Activated CD4-positive, alpha-beta memory T cell treated with anti-CD3 and anti-CD28 coated beads for 36 hours (primary cell): ENCODE measurements around the gene OR8B12. TPM values are rescaled to one million over a fixed set of nuclear protein-coding genes. Genes with fewer than 3 reads are reported as not detected.

Source experiments
- CTCF ChIA-PET: fragments of 350-600 bp; sonication (Branson Sonifier 250); formaldehyde crosslinking; loops from one replicate; lab custom pipeline; 2021; ENCODE audit warnings: antibody characterized with exemption, inconsistent platforms; lab: Charles Lee
- POLR2A ChIA-PET: fragments of 350-600 bp; sonication (Branson Sonifier 250); formaldehyde crosslinking; loops from one replicate; lab custom pipeline; 2021; ENCODE audit warnings: antibody characterized with exemption; lab: Charles Lee
- DNase-seq: peaks from one replicate; pipeline ENCODE4 v3.0.0-alpha.2; 2020
- H3K27ac Mint-ChIP-seq: one replicate; pipeline ENCODE4 v1.8.0; 2021; ENCODE audit warnings: mixed read lengths
- H3K27me3 Mint-ChIP-seq: one replicate; pipeline ENCODE4 v1.8.0; 2021; ENCODE audit warnings: mixed read lengths
- H3K36me3 Mint-ChIP-seq: one replicate; pipeline ENCODE4 v1.8.0; 2021; ENCODE audit warnings: mixed read lengths
- H3K4me1 Mint-ChIP-seq: one replicate; pipeline ENCODE4 v1.8.0; 2021; ENCODE audit warnings: low read depth, mixed read lengths
- H3K4me3 Mint-ChIP-seq: one replicate; pipeline ENCODE4 v1.8.0; 2021; ENCODE audit warnings: mild to moderate bottlenecking, mixed read lengths
- H3K9me3 Mint-ChIP-seq: one replicate; pipeline ENCODE4 v1.8.0; 2021; ENCODE audit warnings: mixed read lengths
- intact Hi-C: fragments of 100-400 bp; cut with micrococcal nuclease; formaldehyde crosslinking; loops from one replicate; pipeline ENCODE4 v1.15.1; 2023
- total RNA-seq, 2 experiments: library from RNA; stranded (reverse); gene quantifications; one replicate each; pipeline ENCODE4 v1.2.3, GENCODE V29; 2021

The OR8B12 gene
- total RNA-seq, 2 experiments from 2014 or later = not detected

DNA sequence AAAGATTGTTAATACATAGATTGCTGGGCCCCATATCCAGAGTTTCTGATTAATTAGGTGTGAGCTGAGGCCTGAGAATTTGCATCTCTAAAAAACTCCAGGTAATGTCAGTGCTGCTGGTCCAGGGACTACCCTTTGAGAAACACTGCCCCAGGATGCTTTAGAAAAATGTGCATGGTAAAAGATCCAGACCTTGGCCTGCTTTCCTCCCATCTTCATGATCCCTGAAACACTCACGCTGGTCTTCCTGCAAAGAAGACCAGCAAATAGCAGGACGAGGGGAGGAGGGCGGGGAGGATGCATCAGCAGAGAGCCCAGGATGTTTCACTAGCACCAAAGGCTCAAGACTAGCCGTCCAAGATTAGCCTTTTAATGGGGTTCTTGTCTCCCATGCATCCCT lies 26.2 kb upstream of the OR8B12 start, which contains the start of gene OR8A1:
Gene OR8A1 (plus strand): TSS at position 301 of the 400 bp plus-strand sequence. CDS start 123 bp downstream, outside the sequence.
- H3K36me3 Mint-ChIP-seq = no peaks in the 10 kb centered on the region
- no peak within 1 kb of the TSS for H3K4me3 Mint-ChIP-seq
- CTCF ChIA-PET = no interaction called here
- peaks cover 11% of the 10 kb centered on the region for H3K27me3 Mint-ChIP-seq
- intact Hi-C loops = no loop called here
- H3K27ac Mint-ChIP-seq = no peak within 1 kb of the TSS
- H3K4me1 Mint-ChIP-seq = no peaks in the 10 kb centered on the region
- POLR2A ChIA-PET = no interaction called here
- no peaks in the 10 kb centered on the region for H3K9me3 Mint-ChIP-seq
- DNase-seq = no peak

DNA sequence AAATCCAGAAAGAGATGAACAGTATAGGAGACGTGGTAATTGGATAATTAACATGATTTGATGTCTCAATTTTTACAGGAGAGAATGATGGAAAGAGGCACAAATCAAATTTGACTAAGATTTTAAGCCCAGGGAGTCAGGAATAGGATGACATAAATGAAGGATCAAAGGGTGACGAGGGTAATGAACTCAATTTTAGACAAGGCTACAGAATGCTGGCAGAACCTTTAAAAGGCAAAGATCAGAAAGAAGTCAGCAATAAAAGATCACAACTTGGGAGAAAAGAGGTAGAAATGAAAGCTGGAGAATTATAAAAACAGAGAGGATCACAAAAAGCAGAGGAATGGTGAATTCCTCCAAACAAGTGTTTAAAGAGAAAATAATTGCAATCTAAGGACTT lies 13.4 kb upstream of the OR8B12 start:
- H3K27me3 Mint-ChIP-seq = no peaks in the 10 kb centered on the region
- ChIA-PET POLR2A (no interaction called here), CTCF (no interaction called here)
- H3K4me1 Mint-ChIP-seq = no peaks in the 10 kb centered on the region
- H3K9me3 Mint-ChIP-seq = no peaks in the 10 kb centered on the region
- DNase-seq = no peak
- intact Hi-C loops = no loop called here
- no peaks in the 10 kb centered on the region for H3K36me3 Mint-ChIP-seq
- H3K4me3 Mint-ChIP-seq = no peak overlapping the region
- H3K27ac Mint-ChIP-seq = no peak overlapping the region

DNA sequence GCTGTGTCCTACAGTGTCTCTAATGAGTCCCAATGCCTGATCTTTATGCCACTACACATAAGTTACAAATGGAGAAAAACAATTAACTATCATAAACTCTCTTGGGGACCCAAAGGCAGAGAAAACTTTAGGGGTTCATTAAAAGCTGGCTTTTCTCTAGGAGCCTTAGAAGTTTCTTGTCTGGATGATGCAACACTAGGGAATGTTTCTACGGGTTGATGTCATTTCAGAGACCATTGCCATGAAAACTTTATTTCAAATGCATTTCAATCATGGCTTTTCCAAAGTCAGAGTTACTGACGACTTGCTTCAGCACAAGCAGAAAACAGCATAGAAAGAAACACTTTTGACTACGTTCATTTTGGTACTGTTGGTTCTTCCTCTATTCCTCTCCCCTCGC lies 8.5 kb upstream of the OR8B12 start:
- Mint-ChIP-seq H3K27ac (no peak overlapping the region), H3K9me3 (no peaks in the 10 kb centered on the region), H3K4me1 (no peaks in the 10 kb centered on the region), H3K4me3 (no peak overlapping the region), H3K27me3 (no peaks in the 10 kb centered on the region), H3K36me3 (no peaks in the 10 kb centered on the region)
- ChIA-PET CTCF (no interaction called here), POLR2A (no interaction called here)
- intact Hi-C loops = no loop called here
- DNase-seq = no peak

DNA sequence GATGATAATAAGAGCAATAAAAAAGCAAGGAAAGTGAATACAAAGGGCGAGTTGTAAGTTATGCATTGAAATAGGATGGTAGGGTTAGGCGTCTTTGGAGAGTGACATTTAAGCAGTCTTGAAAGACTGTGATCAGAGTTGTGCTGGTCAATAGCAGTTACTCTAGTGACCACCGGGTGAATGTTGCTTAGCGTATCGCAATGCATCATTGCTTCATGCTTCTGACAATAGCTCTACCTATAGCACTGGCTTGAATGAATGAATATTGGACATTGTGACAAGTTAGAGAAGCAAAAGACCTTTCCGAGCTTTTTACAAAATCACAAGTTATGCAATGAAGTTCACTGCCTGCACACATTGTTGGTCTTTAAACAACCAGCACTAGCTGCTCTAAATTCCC lies 7.7 kb upstream of the OR8B12 start:
- ChIA-PET CTCF (no interaction called here), POLR2A (no interaction called here)
- no peaks in the 10 kb centered on the region for H3K9me3 Mint-ChIP-seq
- H3K27ac Mint-ChIP-seq = no peak overlapping the region
- H3K4me3 Mint-ChIP-seq = no peak overlapping the region
- no peak for DNase-seq
- no peaks in the 10 kb centered on the region for H3K4me1 Mint-ChIP-seq
- intact Hi-C loops = no loop called here
- no peaks in the 10 kb centered on the region for H3K27me3 Mint-ChIP-seq
- no peaks in the 10 kb centered on the region for H3K36me3 Mint-ChIP-seq

DNA sequence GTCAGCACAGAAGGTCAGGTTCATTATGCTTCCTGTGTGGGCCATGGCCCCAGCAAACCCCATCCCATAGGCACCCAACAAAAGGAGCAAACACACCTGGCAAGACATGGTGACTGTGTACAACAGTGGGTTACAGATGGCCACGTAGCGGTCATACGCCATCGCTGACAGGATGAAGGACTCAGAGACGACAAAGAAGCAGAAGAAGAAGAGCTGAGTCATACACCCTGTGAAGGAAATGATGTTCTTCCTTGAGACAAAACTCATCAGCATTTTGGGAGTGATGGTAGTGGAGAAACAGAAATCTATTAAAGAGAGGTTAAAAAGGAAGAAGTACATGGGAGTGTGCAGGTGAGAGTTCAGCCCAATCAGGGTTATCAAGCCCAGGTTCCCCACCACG lies 309 bp downstream of the OR8B12 start:
- intact Hi-C loops = no loop called here
- no peak overlapping the region for H3K27ac Mint-ChIP-seq
- ChIA-PET POLR2A (no interaction called here), CTCF (no interaction called here)
- no peaks in the 10 kb centered on the region for H3K9me3 Mint-ChIP-seq
- DNase-seq = no peak
- H3K36me3 Mint-ChIP-seq = no peaks in the 10 kb centered on the region
- H3K27me3 Mint-ChIP-seq = peaks cover 5% of the 10 kb centered on the region
- H3K4me1 Mint-ChIP-seq = no peaks in the 10 kb centered on the region
- no peak overlapping the region for H3K4me3 Mint-ChIP-seq

DNA sequence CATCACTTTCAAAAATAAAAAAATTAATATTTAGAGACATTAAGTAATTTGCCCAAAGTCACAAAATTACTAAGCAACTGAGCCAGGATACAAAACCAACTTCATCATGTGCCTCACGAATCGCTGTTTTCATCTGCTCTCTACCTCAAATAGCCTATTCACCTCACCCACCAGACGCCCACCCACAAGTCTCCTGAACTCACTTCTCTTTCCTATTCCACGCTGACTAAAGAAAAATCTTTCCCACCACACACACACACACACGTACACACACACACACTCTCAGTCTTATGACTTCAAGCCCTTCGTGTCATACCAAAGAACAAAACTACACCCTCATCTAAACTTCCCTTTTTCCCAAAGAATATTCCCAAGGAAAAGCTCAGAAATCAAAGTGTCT lies 2.2 kb downstream of the OR8B12 start:
- H3K27me3 Mint-ChIP-seq = peaks cover 10% of the 10 kb centered on the region
- H3K4me1 Mint-ChIP-seq = no peaks in the 10 kb centered on the region
- H3K36me3 Mint-ChIP-seq = no peaks in the 10 kb centered on the region
- intact Hi-C loops = no loop called here
- no peaks in the 10 kb centered on the region for H3K9me3 Mint-ChIP-seq
- CTCF ChIA-PET = no interaction called here
- DNase-seq = no peak
- H3K27ac Mint-ChIP-seq = no peak overlapping the region
- no peak overlapping the region for H3K4me3 Mint-ChIP-seq
- POLR2A ChIA-PET = no interaction called here

DNA sequence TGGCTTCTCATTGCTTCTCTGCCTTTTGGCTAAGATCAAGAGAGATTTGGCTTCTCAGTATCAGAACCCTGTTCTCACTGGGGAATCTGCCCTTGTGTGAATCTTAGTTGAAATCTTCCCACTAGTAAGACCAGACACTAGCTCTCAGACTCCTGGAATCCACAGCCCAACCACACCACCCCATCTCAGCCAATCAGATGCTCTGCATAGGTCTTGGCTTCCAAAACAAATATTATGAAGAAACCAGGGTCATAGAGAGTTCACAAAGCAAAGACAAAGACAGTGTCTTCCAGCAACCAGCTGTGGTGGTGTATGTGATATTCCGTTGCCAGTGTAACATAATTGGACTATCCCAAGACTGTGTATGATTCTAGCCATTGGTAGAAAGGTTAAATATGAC lies 5.4 kb downstream of the OR8B12 start:
- DNase-seq = no peak
- CTCF ChIA-PET = no interaction called here
- Mint-ChIP-seq H3K4me1 (no peaks in the 10 kb centered on the region), H3K27me3 (peaks cover 21% of the 10 kb centered on the region), H3K36me3 (no peaks in the 10 kb centered on the region), H3K9me3 (no peaks in the 10 kb centered on the region), H3K27ac (no peak overlapping the region), H3K4me3 (no peak overlapping the region)
- intact Hi-C loops = no loop called here
- POLR2A ChIA-PET = no interaction called here

DNA sequence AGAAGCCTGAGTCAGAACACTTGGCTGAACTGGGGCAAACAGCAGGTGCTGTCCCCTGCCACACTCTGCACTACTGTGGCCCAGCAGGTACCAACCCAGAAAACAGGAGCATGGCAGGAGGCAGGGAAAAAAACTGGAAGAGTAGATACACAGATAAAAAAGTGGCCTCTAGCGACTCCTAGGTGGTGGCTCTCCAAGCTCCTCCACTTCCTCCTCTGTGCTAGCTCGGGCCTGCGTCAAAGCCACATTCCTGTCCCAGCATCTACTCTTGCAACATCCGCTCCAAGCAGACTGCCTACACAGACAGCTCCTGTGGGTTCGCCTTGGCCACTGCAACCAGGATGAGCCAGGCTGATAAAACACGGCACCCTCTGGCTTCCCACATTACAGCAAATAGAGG lies 6.9 kb downstream of the OR8B12 start:
- intact Hi-C loops = no loop called here
- peaks cover 19% of the 10 kb centered on the region for H3K27me3 Mint-ChIP-seq
- H3K27ac Mint-ChIP-seq = no peak overlapping the region
- DNase-seq = no peak
- ChIA-PET POLR2A (no interaction called here), CTCF (no interaction called here)
- no peaks in the 10 kb centered on the region for H3K4me1 Mint-ChIP-seq
- H3K4me3 Mint-ChIP-seq = no peak overlapping the region
- no peaks in the 10 kb centered on the region for H3K36me3 Mint-ChIP-seq
- H3K9me3 Mint-ChIP-seq = no peaks in the 10 kb centered on the region

DNA sequence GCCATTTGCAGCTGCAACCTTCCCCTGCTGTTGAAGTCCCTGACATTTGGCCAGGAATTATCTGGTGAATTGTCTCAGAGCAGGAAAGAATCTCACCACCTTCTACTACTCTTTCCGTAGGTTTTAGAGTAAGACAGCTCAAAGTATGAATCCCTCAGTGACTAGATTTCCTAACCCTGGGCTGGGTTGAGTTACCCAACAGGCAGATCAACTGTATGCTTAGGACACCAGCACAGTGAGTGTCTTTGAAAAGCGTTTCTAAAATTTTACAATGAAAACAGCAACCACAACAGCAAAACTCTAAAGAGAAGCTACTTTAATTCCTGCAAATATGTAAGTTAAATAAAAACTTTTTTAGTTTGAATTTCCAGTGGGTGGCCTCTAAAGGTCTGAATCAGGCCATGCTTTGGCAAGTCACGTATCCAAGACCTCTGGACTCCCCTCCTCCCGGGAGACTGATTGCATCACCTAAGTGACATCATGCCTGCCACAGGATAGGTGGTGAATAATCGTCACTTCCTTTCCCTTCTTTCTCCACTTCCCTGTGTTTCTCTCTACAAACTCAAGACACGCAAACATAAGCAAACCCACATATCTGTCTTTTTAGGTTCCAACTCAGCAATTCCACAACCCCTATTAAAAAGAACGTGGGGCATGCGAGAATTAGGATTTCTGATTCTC lies 7.8 kb downstream of the OR8B12 start:
- DNase-seq = no peak
- Mint-ChIP-seq H3K27me3 (peaks cover 22% of the 10 kb centered on the region), H3K27ac (no peak overlapping the region), H3K4me1 (no peaks in the 10 kb centered on the region), H3K36me3 (no peaks in the 10 kb centered on the region), H3K9me3 (no peaks in the 10 kb centered on the region), H3K4me3 (no peak overlapping the region)
- ChIA-PET CTCF (no interaction called here), POLR2A (no interaction called here)
- intact Hi-C loops = no loop called here

DNA sequence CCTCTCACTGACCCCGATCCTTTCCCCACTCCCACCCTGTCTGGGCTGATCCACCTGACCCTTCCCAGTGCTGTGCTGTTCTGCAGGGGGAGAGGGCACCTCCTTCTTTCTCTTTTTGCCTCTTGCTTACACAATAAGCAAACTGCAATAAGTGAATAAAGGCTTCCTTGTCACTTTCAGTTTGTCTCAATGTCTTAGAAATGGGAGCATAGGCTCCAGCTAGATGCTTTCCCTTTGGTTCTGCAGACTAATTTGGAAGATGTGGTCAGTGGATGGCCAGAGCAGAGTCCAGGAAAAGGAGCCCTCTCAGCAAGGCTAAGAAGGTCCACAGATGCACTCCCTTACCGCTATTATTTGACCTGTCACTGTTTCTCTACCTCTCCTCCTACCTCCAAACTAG lies 9.4 kb downstream of the OR8B12 start:
- intact Hi-C loops = no loop called here
- ChIA-PET CTCF (interaction anchor here (1.1 kb wide), 1 partner anchor 118 kb away, joined by 4 read pairs; no protein-coding TSS in a partner anchor), POLR2A (no interaction called here)
- H3K9me3 Mint-ChIP-seq = peaks cover 3% of the 10 kb centered on the region
- no peaks in the 10 kb centered on the region for H3K4me1 Mint-ChIP-seq
- H3K4me3 Mint-ChIP-seq = no peak overlapping the region
- no peaks in the 10 kb centered on the region for H3K36me3 Mint-ChIP-seq
- H3K27ac Mint-ChIP-seq = no peak overlapping the region
- peaks cover 24% of the 10 kb centered on the region for H3K27me3 Mint-ChIP-seq
- DNase-seq = no peak

DNA sequence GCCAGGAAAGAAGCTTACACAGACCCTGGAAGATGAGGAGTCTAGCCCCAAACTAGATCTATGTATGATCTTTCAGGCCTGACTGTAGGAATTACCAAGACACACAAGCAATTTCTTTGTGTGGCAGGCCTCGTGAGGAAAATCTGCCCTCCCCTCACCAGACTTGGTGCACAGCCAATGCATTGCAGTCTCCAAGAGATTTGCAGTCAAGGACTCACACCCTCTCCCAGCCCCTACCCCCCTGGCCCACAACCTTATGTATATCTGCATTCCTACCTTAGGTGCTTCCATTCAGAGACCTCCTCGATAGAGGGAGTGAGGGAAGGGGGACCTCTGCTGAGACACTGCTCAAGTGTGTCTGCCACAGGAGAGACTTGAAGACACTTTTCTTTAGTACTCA lies 9.8 kb downstream of the OR8B12 start:
- Mint-ChIP-seq H3K36me3 (peaks cover 1% of the 10 kb centered on the region), H3K27ac (no peak overlapping the region), H3K9me3 (peaks cover 7% of the 10 kb centered on the region), H3K27me3 (peaks cover 26% of the 10 kb centered on the region), H3K4me3 (no peak overlapping the region), H3K4me1 (no peaks in the 10 kb centered on the region)
- CTCF ChIA-PET = no interaction called here
- no peak for DNase-seq
- POLR2A ChIA-PET = no interaction called here
- intact Hi-C loops = no loop called here

DNA sequence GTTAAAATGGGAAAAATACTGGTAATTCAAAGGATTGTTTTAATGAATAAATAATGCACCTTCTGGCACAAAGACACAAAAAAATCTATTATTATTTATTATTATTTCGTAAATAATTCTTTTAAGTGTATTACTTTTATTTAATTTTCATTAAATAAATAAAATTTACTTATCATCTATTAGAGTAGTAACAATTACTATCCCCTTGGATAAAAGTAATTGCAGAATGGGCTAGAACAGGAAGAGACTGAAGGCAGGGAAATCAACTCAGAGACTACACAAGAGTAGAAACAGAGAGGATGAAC lies 23.0 kb downstream of the OR8B12 start:
- no peak overlapping the region for H3K4me3 Mint-ChIP-seq
- H3K27me3 Mint-ChIP-seq = no peaks in the 10 kb centered on the region
- intact Hi-C loops = no loop called here
- no peaks in the 10 kb centered on the region for H3K9me3 Mint-ChIP-seq
- no peak overlapping the region for H3K27ac Mint-ChIP-seq
- ChIA-PET POLR2A (no interaction called here), CTCF (no interaction called here)
- no peaks in the 10 kb centered on the region for H3K4me1 Mint-ChIP-seq
- no peak for DNase-seq
- H3K36me3 Mint-ChIP-seq = no peaks in the 10 kb centered on the region

DNA sequence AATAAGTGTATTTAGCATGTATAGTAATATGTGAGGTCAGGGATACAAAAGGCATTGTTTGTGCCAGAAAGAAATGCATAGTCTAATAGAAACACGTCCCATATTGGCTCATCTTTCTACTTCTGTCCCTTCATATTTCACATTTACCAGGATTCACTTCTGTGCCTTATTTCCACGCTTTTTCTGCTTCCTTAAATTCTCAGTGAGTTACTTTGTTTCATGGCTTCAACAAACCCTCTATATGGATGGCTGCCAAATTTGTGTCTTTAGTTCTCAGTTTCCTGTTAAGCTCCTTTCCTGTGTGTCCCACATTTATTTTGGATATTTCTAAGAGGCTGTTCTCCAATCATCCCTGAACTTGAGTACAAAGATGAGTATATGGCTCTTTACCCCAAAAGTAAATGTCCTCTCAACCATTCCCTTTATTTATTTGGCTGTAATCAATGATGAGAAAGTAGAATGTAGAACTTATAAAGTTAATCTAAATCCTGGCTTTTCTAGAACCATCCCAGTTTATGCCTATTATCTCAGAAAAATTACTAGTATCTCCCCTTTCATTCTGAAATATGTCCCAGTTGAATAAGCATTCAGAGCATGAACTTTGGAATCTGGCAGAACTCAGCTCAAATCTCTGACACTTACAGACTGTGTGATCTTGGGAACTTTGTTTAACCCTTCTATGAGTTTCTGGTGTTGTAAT lies 23.5 kb downstream of the OR8B12 start:
- Mint-ChIP-seq H3K4me3 (no peak overlapping the region), H3K27me3 (no peaks in the 10 kb centered on the region), H3K36me3 (no peaks in the 10 kb centered on the region), H3K9me3 (no peaks in the 10 kb centered on the region), H3K27ac (no peak overlapping the region), H3K4me1 (no peaks in the 10 kb centered on the region)
- CTCF ChIA-PET = no interaction called here
- DNase-seq = no peak
- intact Hi-C loops = no loop called here
- POLR2A ChIA-PET = no interaction called here
